SU-DHL-6 (cell line): ENCODE measurements around the gene INSIG1.

Experiments used
- H2AFZ ChIP-seq: fragments of 200-600 bp; sonication (generic); 2 replicates; pipeline ENCODE4 v1.6.1; 2014; ENCODE audit warnings: low read depth, mild to moderate bottlenecking, moderate library complexity, mixed read lengths, antibody characterized with exemption, low read length; ENCODE audit not compliant: severe bottlenecking
- H3F3A ChIP-seq: fragments of 200-600 bp; shearing (Covaris generic); 2 replicates; pipeline ENCODE4 v1.6.0; 2016; ENCODE audit warnings: antibody characterized with exemption, mild to moderate bottlenecking; ENCODE audit not compliant: insufficient read depth
- H3K27ac ChIP-seq: fragments of 200-600 bp; sonication (generic); 2 replicates; pipeline ENCODE4 v1.5.1; 2016; ENCODE audit warnings: low read depth, mild to moderate bottlenecking, low read length, moderate library complexity, mixed read lengths
- H3K27me3 ChIP-seq: fragments of 200-600 bp; sonication (generic), shearing (Covaris generic); 2 replicates; pipeline ENCODE4 v1.6.0; 2014; ENCODE audit warnings: mild to moderate bottlenecking, low read length
- H3K36me3 ChIP-seq: fragments of 200-600 bp; sonication (generic); 2 replicates; pipeline ENCODE4 v1.6.1; 2014; ENCODE audit warnings: mild to moderate bottlenecking, low read length, mixed read lengths
- H3K4me2 ChIP-seq: fragments of 300-600, 200-600 bp; shearing (Covaris generic), sonication (generic); 2 replicates; pipeline ENCODE4 v1.6.0; 2014; ENCODE audit warnings: low read length, low read depth, mild to moderate bottlenecking; ENCODE audit not compliant: poor library complexity, severe bottlenecking
- H3K4me3 ChIP-seq: fragments of 200-600 bp; sonication (generic); 2 replicates; pipeline ENCODE4 v1.5.1; 2014; ENCODE audit warnings: antibody characterized with exemption, low read length, mild to moderate bottlenecking, mixed read lengths; ENCODE audit not compliant: insufficient read depth, poor library complexity, severe bottlenecking
- H3K79me2 ChIP-seq: fragments of 200-600 bp; sonication (generic); 2 replicates; pipeline ENCODE4 v1.6.1; 2014; ENCODE audit warnings: mild to moderate bottlenecking, low read length, moderate library complexity; ENCODE audit not compliant: insufficient read depth
- H3K9ac ChIP-seq: fragments of 200-600 bp; sonication (generic); 2 replicates; pipeline ENCODE4 v1.7.0; 2014; ENCODE audit warnings: mild to moderate bottlenecking, low read length
- H3K9me2 ChIP-seq: fragments of 200-600 bp; sonication (generic); replicated peaks from 2 replicates; pipeline ENCODE4 v1.6.1; 2014; ENCODE audit warnings: low read length; ENCODE audit not compliant: insufficient read depth
- H3K9me3 ChIP-seq: fragments of 200-600 bp; sonication (generic); 2 replicates; pipeline ENCODE4 v1.6.1; 2014; ENCODE audit warnings: low read length, mixed read lengths; ENCODE audit not compliant: insufficient read depth
- H4K20me1 ChIP-seq: fragments of 200-600 bp; sonication (generic); 2 replicates; pipeline ENCODE4 v1.6.1; 2014; ENCODE audit warnings: low read depth, mild to moderate bottlenecking, antibody characterized with exemption, low read length, moderate library complexity, mixed read lengths
- EZH2phosphoT487 ChIP-seq: fragments of 200-600 bp; sonication (generic), shearing (Covaris generic); conservative IDR thresholded peaks from 2 replicates; pipeline ENCODE4 v1.6.1; 2018; ENCODE audit warnings: mild to moderate bottlenecking, antibody characterized with exemption, low read length, moderate library complexity, mixed read lengths
- TF ChIP-seq, protein P1 (sequence below): fragments of 200-600 bp; sonication (generic); IDR thresholded peaks from one replicate; pipeline ENCODE4 v1.5.1; 2017; ENCODE audit warnings: antibody characterized with exemption, mild to moderate bottlenecking, low read length, moderate library complexity; ENCODE audit not compliant: insufficient read depth, poor library complexity, severe bottlenecking

INSIG1 gene

DNA sequence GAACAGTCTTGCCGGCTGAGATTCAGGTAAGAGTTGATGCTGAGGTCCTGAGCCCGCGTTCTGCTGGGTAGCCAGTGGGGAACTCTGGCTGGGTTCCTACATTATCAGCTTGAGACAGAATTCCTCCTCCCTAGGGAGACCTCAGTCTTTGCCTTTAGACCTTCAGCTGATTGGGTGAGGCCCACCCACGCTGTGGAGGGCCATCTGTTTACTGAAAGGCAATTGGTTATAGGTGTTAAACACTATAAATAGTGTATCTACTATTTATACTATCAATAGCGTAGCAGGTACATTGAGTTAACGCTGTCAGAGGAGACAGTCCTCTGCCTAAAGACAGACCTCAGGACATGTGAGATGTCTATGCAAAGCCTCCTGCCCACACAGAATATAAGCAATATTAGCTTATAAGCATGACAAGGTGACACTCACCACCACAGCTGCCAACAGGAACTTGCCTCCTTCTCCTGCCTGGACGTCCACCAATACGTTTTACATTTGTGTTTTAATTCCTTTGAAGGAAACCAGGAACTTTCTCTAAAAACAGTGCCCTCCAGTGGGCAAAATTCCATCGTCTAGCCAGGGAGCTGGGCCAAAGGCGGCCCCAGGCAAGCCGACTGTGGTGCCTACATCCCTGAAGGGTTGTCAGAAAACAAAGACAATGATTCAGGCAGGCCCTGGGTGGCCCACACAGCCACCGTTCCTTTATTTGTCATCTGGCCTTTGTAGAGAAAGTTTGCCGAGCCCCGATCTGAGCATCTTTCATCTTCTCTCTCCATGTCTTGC, 58.8 kb downstream of the INSIG1 start:
- Histone ChIP-seq H3K79me2 (no peaks in the 10 kb centered on the region), H3K9me3 (no peaks in the 10 kb centered on the region), H3K27me3 (no peaks in the 10 kb centered on the region), H4K20me1 (no peaks in the 10 kb centered on the region), H3K9me2 (no peaks in the 10 kb centered on the region), H3K27ac (no peak overlapping the region), H3K4me3 (no peak overlapping the region), H2AFZ (no peak overlapping the region), H3K36me3 (no peaks in the 10 kb centered on the region), H3K9ac (no peak overlapping the region), H3K4me2 (no peak overlapping the region), H3F3A (no peaks in the 10 kb centered on the region)
- TF ChIP-seq, protein P1, sequence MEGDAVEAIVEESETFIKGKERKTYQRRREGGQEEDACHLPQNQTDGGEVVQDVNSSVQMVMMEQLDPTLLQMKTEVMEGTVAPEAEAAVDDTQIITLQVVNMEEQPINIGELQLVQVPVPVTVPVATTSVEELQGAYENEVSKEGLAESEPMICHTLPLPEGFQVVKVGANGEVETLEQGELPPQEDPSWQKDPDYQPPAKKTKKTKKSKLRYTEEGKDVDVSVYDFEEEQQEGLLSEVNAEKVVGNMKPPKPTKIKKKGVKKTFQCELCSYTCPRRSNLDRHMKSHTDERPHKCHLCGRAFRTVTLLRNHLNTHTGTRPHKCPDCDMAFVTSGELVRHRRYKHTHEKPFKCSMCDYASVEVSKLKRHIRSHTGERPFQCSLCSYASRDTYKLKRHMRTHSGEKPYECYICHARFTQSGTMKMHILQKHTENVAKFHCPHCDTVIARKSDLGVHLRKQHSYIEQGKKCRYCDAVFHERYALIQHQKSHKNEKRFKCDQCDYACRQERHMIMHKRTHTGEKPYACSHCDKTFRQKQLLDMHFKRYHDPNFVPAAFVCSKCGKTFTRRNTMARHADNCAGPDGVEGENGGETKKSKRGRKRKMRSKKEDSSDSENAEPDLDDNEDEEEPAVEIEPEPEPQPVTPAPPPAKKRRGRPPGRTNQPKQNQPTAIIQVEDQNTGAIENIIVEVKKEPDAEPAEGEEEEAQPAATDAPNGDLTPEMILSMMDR = no peak
- TF ChIP-seq EZH2phosphoT487 = no peak

DNA sequence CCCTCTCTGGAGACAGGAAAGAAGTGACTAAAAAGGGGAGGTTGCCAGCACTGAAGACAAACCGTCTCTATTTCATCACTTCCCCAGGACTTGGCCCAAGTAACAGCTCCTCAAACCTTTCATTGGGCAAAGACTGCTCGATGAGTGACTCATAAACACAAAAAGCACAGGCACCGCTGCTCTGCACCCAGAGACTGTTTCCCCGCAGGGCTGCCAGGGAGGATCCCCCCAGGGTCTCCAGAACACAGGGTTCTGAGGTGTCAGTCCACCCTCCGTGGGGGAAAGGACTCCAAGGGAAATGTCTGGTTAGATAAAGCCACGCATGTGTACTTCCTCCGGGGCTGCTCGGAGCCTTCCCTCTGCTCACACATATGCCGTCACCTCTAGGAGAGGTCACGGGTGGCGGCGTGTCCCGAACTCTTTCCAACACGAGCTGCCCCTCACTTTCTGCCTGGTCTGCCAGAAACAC, 59.9 kb downstream of the INSIG1 start:
- Histone ChIP-seq H3K4me2 (no peak overlapping the region), H3K36me3 (no peaks in the 10 kb centered on the region), H3K27me3 (no peaks in the 10 kb centered on the region), H3K79me2 (no peaks in the 10 kb centered on the region), H3K4me3 (no peak overlapping the region), H3K9me3 (no peaks in the 10 kb centered on the region), H3K27ac (no peak overlapping the region), H2AFZ (no peak overlapping the region), H3K9me2 (no peaks in the 10 kb centered on the region), H3F3A (no peaks in the 10 kb centered on the region), H3K9ac (no peak overlapping the region), H4K20me1 (no peaks in the 10 kb centered on the region)
- TF ChIP-seq, protein P1 = no peak
- no peak for TF ChIP-seq EZH2phosphoT487

DNA sequence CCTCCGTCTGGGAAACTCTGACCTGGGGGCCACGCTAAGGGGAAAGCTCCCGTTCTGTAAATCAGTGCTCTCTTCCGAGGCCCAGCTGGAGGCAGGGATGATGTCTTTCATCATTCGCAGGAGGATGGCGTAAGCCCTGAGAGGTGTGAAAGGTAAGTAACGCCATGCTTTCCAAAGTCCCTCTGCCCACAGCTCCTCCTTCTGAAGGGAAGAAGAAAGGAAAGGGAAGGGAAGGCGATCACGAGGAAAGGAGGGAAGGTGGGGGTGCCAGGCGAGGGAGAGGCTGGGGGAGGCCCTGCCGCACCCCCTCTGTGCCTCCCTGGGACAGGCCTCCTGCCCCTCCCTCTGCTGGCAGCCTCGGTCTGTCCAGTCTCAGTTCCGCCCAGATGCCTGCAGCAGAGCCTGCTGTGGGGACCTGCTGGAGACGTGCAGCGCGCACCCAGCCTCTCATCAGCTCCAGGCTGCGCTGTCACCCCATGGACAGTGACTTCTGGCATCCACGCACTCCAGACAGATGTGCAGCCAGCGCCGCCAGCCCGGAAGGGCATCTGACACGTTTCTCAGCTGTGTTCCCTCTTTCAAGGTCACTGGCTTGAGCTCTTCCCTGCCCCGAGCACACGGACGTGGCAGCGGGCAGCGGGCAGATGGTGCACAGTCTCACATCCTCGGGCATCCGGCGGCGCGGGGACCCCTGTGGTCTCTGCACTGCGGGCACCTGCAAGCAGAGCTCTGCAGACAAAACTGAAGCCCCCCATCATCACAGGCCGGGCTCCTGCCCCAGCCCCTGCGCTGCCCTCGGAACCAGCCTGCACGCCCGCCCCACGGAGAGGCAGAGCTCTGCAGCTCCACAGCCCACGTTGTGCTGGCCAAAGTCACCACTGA, 60.6 kb downstream of the INSIG1 start:
- no peaks in the 10 kb centered on the region for H3K79me2 ChIP-seq
- H3K36me3 ChIP-seq = no peaks in the 10 kb centered on the region
- H3K9me3 ChIP-seq = no peaks in the 10 kb centered on the region
- H3K27ac ChIP-seq = no peak overlapping the region
- H4K20me1 ChIP-seq = no peaks in the 10 kb centered on the region
- no peaks in the 10 kb centered on the region for H3F3A ChIP-seq
- H3K27me3 ChIP-seq = no peaks in the 10 kb centered on the region
- no peaks in the 10 kb centered on the region for H3K9me2 ChIP-seq
- TF ChIP-seq, protein P1 = no peak
- TF ChIP-seq EZH2phosphoT487 = no peak
- H3K4me2 ChIP-seq = no peak overlapping the region
- no peak overlapping the region for H2AFZ ChIP-seq
- H3K9ac ChIP-seq = no peak overlapping the region
- no peak overlapping the region for H3K4me3 ChIP-seq
